ENCODE measurements around the gene SPECC1.

- TF ChIP-seq POLR2A (IDR thresholded peaks at IDR 0.05) = no peak
- TF ChIP-seq, protein P1, sequence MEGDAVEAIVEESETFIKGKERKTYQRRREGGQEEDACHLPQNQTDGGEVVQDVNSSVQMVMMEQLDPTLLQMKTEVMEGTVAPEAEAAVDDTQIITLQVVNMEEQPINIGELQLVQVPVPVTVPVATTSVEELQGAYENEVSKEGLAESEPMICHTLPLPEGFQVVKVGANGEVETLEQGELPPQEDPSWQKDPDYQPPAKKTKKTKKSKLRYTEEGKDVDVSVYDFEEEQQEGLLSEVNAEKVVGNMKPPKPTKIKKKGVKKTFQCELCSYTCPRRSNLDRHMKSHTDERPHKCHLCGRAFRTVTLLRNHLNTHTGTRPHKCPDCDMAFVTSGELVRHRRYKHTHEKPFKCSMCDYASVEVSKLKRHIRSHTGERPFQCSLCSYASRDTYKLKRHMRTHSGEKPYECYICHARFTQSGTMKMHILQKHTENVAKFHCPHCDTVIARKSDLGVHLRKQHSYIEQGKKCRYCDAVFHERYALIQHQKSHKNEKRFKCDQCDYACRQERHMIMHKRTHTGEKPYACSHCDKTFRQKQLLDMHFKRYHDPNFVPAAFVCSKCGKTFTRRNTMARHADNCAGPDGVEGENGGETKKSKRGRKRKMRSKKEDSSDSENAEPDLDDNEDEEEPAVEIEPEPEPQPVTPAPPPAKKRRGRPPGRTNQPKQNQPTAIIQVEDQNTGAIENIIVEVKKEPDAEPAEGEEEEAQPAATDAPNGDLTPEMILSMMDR (IDR thresholded peaks at IDR 0.05) = no peak
- TF ChIP-seq EP300 (IDR thresholded peaks at IDR 0.05) = no peak
- no peak for TF ChIP-seq POLR2AphosphoS5 (IDR thresholded peaks at IDR 0.05)
Observed at GRCh38 chr17:20085283-20085845, 76.2 kb downstream of the SPECC1 start.
